ENCODE data around the gene ZBTB14. TPM values are rescaled to one million over a fixed set of nuclear protein-coding genes. Genes with fewer than 3 reads are reported as not detected.

The ZBTB14 gene
- total and polyA plus RNA-seq, 12 donors: 3.7 to 8.6 (median 7.0) TPM

- no peak overlapping the region for H3K4me3 ChIP-seq
- H3K36me3 ChIP-seq: peaks cover 0 to 21% (median 0%) of the 10 kb centered on the region in 9 donors
- WGBS, 2 donors: 29 to 32% methylated on average over 2 of the region's 2 CpGs
- ATAC-seq (peak in 1 of 8 donors; percentile 44), DNase-seq (no peak)
- peaks cover 0 to 6% (median 0%) of the 10 kb centered on the region in 9 donors for H3K4me1 ChIP-seq
- TF ChIP-seq CTCF (IDR thresholded peaks at IDR 0.05): no peak
- intact Hi-C loops (cut with DNase I): loop anchor here in 1 of 10 donors (5.0 kb wide), 1 partner anchor 43 kb away; no protein-coding TSS in a partner anchor
- H3K27me3 ChIP-seq: no peaks in the 10 kb centered on the region
- H3K9me3 ChIP-seq: peaks cover 0 to 5% (median 0%) of the 10 kb centered on the region in 11 donors
- no peak overlapping the region for H3K27ac ChIP-seq
Measured at GRCh38 chr18:5285326-5285725, 10.2 kb downstream of the ZBTB14 start.

- ATAC-seq (no peak), DNase-seq (no peak)
- Histone ChIP-seq H3K27me3 (no peaks in the 10 kb centered on the region), H3K36me3 (peaks cover 0 to 16% (median 0%) of the 10 kb centered on the region in 9 donors), H3K4me3 (no peak overlapping the region), H3K9me3 (peaks cover 0 to 5% (median 0%) of the 10 kb centered on the region in 11 donors), H3K4me1 (peaks cover 0 to 6% (median 0%) of the 10 kb centered on the region in 9 donors), H3K27ac (no peak overlapping the region)
- no peak for TF ChIP-seq CTCF (IDR thresholded peaks at IDR 0.05)
- WGBS, 2 donors: 85 to 87% methylated on average over 7 of the region's 7 CpGs
- intact Hi-C loops (cut with DNase I): loop anchor here in 1 of 10 donors (5.0 kb wide), 1 partner anchor 43 kb away; no protein-coding TSS in a partner anchor
Measured at GRCh38 chr18:5284808-5285207, 10.7 kb downstream of the ZBTB14 start.

- H3K27me3 ChIP-seq: no peaks in the 10 kb centered on the region
- whole genome bisulfite sequencing, 2 donors: 75 to 78% methylated on average over 1 of the region's 1 CpG
- no peaks in the 10 kb centered on the region for H3K36me3 ChIP-seq
- ATAC-seq (no peak), DNase-seq (no peak)
- H3K27ac ChIP-seq: no peak overlapping the region
- peaks cover 0 to 6% (median 0%) of the 10 kb centered on the region in 11 donors for H3K9me3 ChIP-seq
- no peak overlapping the region for H3K4me3 ChIP-seq
- peaks cover 0 to 6% (median 0%) of the 10 kb centered on the region in 9 donors for H3K4me1 ChIP-seq
- intact Hi-C loops (cut with DNase I): no loop called here
- TF ChIP-seq CTCF (IDR thresholded peaks at IDR 0.05): no peak
Measured at GRCh38 chr18:5282770-5283169, 12.8 kb downstream of the ZBTB14 start.

GRCh38 chr18:5276947-5277346 lies 18.6 kb downstream of the ZBTB14 start:
- Histone ChIP-seq H3K4me3 (no peak overlapping the region), H3K36me3 (no peaks in the 10 kb centered on the region), H3K9me3 (peaks cover 0 to 7% (median 0%) of the 10 kb centered on the region in 11 donors), H3K4me1 (no peaks in the 10 kb centered on the region), H3K27ac (no peak overlapping the region), H3K27me3 (no peaks in the 10 kb centered on the region)
- no peak for DNase-seq
- intact Hi-C loops (cut with DNase I): no loop called here
- TF ChIP-seq CTCF (IDR thresholded peaks at IDR 0.05): no peak
- no peak for ATAC-seq
- 28 to 34% methylated on average over 3 of the region's 3 CpGs for WGBS, 2 donors

All from heart right ventricle (tissue), 16 donors.